Vagina (tissue), 2 donors: Measurements from ENCODE around the gene ARL10. TPM values are rescaled to one million over a fixed set of nuclear protein-coding genes. Genes with fewer than 3 reads are reported as not detected.

Experiments
- DNase-seq, 2 donors: peaks; one replicate each; pipeline ENCODE4 v3.0.0-alpha.2; 2017; ENCODE audit errors: extremely low spot score in 2 of 2
- H3K27ac ChIP-seq: fragments of 200-600 bp; sonication (generic); one replicate; pipeline ENCODE4 v1.5.1; 2019
- H3K27me3 ChIP-seq: fragments of 200-600 bp; sonication (generic); one replicate; pipeline ENCODE4 v1.5.1; 2019
- H3K36me3 ChIP-seq, 2 donors: fragments of 200-600 bp; sonication (generic); one replicate each; pipeline ENCODE4 v1.5.1; 2017 to 2019
- H3K4me1 ChIP-seq: fragments of 200-600 bp; sonication (generic); one replicate; pipeline ENCODE4 v1.5.1; 2019
- H3K4me3 ChIP-seq, 2 donors: fragments of 200-600 bp; sonication (generic); 1 replicate in 1 of 2; 2 replicates in 1 of 2; pipeline ENCODE4 v1.5.1; 2016 to 2019
- H3K9me3 ChIP-seq: fragments of 200-600 bp; sonication (generic); one replicate; pipeline ENCODE4 v1.5.1; 2019
- POLR2A ChIP-seq, 2 donors: fragments of 450-650 bp; IDR thresholded peaks; one replicate each; pipeline ENCODE4 v1.6.1; 2017; ENCODE audit warnings: antibody characterized with exemption in 2 of 2, mild to moderate bottlenecking in 2 of 2, moderate library complexity in 2 of 2
- POLR2AphosphoS5 ChIP-seq, 2 donors: sonication (generic); formaldehyde crosslinking; IDR thresholded peaks; one replicate each; pipeline ENCODE4 v1.9.0; 2017; ENCODE audit warnings: antibody characterized with exemption in 2 of 2, mild to moderate bottlenecking in 2 of 2, low read depth in 1 of 2; ENCODE audit not compliant: insufficient read depth in 1 of 2
- intact Hi-C: fragments of 100-400 bp; cut with DNase I; formaldehyde crosslinking; loops from one replicate; pipeline ENCODE4 v1.15.1; 2023
- total RNA-seq: library from RNA; depleted of rRNA; stranded (reverse); fragments of >200 nt; gene quantifications from one replicate; pipeline ENCODE4 v1.2.3, GENCODE V29; 2016
- TF ChIP-seq, protein P1 (sequence below), 3 experiments: fragments of 450-650 bp in 2 of 3; fragments of 200-600 bp in 1 of 3; sonication (generic) in 1 of 3; IDR thresholded peaks; one replicate each; pipeline ENCODE4 v1.5.1; 2017 to 2019; ENCODE audit warnings: antibody characterized with exemption in 3 of 3, mild to moderate bottlenecking in 2 of 3, moderate library complexity in 2 of 3

The ARL10 gene
- total RNA-seq, 1 donor from 2014 or later: 9.8 TPM

DNA sequence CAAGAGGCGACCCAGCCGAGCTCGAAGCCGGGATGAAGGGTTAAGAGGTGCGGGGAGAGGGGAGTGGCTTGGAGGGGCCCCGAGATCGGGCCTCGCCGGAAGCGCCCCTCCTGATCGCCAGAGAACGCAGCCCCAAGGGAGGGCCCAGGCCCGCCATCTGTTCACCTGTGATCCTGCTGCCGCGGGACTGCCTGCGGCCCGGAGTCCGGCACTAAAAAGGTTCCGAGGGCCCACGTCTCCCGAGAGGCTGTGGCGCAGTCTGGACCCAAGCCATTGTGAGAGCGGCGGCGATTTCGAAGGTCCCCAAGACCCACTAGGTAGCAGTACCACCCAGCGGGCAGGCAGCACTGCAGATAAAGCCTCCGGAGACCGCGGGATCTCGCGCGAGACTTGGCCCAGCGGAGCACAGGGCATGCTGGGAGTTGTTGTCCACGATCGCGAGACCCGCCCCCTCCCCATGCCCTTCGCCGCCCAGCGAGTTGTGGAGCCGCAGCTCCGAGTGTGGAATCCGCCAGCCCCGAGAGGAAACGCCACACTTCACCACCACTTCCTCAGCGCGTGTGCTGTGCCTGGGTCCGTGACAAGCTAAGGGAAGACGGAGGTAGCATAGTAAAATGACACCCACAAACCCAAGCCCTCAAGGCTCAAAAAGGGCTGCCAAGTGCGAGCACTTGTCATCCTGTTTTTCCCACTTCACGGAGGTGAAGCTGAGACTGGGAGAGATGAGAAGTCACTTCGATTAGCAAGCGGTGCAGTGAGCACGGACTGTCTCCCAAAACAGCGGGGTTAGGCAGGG, 3.7 kb upstream of the ARL10 start, which contains the start of gene KIAA1191:
TSS of gene KIAA1191 (minus strand) at position 328 of the 796 bp plus-strand sequence. CDS start 2,256 bp downstream, outside the sequence.
- H3K36me3 ChIP-seq: peaks cover 0 to 4% of the 10 kb centered on the region in 2 donors
- TF ChIP-seq, protein P1, sequence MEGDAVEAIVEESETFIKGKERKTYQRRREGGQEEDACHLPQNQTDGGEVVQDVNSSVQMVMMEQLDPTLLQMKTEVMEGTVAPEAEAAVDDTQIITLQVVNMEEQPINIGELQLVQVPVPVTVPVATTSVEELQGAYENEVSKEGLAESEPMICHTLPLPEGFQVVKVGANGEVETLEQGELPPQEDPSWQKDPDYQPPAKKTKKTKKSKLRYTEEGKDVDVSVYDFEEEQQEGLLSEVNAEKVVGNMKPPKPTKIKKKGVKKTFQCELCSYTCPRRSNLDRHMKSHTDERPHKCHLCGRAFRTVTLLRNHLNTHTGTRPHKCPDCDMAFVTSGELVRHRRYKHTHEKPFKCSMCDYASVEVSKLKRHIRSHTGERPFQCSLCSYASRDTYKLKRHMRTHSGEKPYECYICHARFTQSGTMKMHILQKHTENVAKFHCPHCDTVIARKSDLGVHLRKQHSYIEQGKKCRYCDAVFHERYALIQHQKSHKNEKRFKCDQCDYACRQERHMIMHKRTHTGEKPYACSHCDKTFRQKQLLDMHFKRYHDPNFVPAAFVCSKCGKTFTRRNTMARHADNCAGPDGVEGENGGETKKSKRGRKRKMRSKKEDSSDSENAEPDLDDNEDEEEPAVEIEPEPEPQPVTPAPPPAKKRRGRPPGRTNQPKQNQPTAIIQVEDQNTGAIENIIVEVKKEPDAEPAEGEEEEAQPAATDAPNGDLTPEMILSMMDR (IDR thresholded peaks at IDR 0.05): no peak
- TF ChIP-seq POLR2A (IDR thresholded peaks at IDR 0.05): peak in 1 of 2 donors; percentile 72
- peak; percentile 96 for TF ChIP-seq POLR2AphosphoS5 (IDR thresholded peaks at IDR 0.05; ENCODE audit: insufficient read depth in 1 of 2, low read depth in 1 of 2)
- intact Hi-C loops: no loop called here

DNA sequence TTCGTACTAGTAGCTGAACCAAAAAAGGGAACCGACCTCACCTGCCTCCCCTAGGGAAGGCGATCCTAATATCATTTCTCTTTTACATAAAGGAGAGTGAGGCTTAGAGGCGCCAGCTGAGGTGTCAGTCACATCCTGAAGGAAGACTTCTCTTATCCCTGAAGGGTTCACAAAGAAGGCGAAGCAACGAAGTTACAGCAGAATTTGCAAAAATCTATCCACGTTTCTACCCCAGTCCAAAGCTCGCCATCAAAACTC, 3.1 kb upstream of the ARL10 start:
- intact Hi-C loops: no loop called here
- TF ChIP-seq, protein P1 (IDR thresholded peaks at IDR 0.05): no peak
- H3K4me1 ChIP-seq: peaks cover 38% of the 10 kb centered on the region

More for the DNA sequence above, 3.7 kb upstream of the ARL10 start, which contains the start of gene KIAA1191:
- no peaks in the 10 kb centered on the region for H3K27me3 ChIP-seq
- H3K27ac ChIP-seq: peak within 1 kb of the TSS; percentile 86
- H3K9me3 ChIP-seq: no peaks in the 10 kb centered on the region
- peak within 1 kb of the TSS; percentile 90 to 92 for H3K4me3 ChIP-seq
- peak in 1 of 2 donors; percentile 94 for DNase-seq
- H3K4me1 ChIP-seq: peaks cover 37% of the 10 kb centered on the region

DNA sequence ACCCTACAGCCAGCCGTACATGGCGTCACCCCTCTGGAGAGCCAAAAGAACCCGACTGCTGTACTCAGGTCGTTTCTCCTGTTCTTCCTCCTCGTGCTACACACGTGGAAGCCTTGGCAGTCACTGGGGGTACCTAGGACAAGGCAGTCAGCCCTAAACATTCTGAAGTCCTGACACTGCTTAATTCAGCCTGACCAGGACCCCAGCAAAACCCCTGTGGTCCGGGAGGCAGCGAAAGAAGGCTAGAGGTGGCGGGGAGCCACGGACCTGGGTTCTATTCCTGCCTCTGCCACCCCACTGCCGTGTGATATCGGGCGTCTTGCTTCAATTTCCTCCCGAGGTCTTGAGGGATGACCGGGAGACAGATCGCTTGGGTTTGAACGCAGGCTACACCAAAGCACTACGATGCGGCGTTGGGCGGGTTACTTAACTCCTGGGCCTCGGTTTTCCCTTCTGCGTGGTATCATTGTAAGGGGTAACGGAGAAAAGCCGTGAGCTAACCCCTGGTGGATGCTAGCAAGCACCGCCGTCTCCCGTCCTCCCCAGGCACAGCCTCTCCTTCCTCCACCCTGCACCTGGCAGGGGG, 429 bp upstream of the ARL10 start:
- TF ChIP-seq POLR2A (IDR thresholded peaks at IDR 0.05) (no peak), POLR2AphosphoS5 (IDR thresholded peaks at IDR 0.05; ENCODE audit: insufficient read depth in 1 of 2, low read depth in 1 of 2) (no peak)
- TF ChIP-seq, protein P1 (IDR thresholded peaks at IDR 0.05): no peak
- intact Hi-C loops: no loop called here

More for the DNA sequence above, 3.1 kb upstream of the ARL10 start:
- peak overlapping the region; percentile 86 for H3K27ac ChIP-seq
- H3K4me3 ChIP-seq: peak overlapping the region; percentile 90 to 92
- no peaks in the 10 kb centered on the region for H3K27me3 ChIP-seq
- peaks cover 0 to 4% of the 10 kb centered on the region in 2 donors for H3K36me3 ChIP-seq
- no peak for DNase-seq
- H3K9me3 ChIP-seq: no peaks in the 10 kb centered on the region

DNA sequence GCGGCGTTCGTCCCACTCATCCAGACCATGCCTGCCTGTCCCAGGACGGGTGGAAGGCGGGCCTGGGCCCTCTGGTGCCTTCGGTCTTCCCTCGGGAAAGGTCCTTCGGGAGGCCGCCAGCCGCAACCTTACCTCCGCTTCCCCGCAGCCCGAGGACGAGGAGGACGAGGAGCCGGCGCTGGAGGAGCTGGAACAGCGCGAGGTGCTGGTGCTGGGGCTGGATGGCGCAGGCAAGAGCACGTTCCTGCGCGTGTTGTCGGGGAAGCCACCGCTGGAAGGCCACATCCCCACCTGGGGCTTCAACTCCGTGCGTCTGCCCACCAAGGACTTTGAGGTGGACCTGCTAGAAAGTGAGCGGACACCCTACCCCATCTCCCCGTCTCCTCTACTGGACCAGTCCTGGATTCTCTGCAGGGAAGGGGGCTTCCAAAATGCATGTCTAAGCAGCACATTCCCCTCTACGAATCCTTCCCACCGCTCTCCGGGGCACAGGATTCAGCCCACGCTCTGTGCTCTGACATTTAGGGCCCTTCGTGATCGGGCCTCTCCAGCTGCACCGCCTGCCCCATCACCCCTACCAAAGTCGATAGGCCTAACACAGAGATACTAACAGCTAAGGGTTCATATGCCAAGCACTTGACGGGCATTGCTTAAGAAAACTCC, 1.1 kb downstream of the ARL10 start:
- Histone ChIP-seq H3K4me3 (peak overlapping the region; percentile 76 to 84), H3K4me1 (peaks cover 21% of the 10 kb centered on the region), H3K27ac (peak overlapping the region; percentile 81), H3K27me3 (no peaks in the 10 kb centered on the region), H3K36me3 (peaks cover 0 to 25% of the 10 kb centered on the region in 2 donors), H3K9me3 (no peaks in the 10 kb centered on the region)
- no peak for DNase-seq
- intact Hi-C loops: no loop called here
- TF ChIP-seq POLR2A (IDR thresholded peaks at IDR 0.05) (no peak), POLR2AphosphoS5 (IDR thresholded peaks at IDR 0.05; ENCODE audit: insufficient read depth in 1 of 2, low read depth in 1 of 2) (no peak)
- TF ChIP-seq, protein P1 (IDR thresholded peaks at IDR 0.05): no peak

More for the DNA sequence above, 429 bp upstream of the ARL10 start:
- no peak for DNase-seq
- Histone ChIP-seq H3K36me3 (peaks cover 0 to 17% of the 10 kb centered on the region in 2 donors), H3K9me3 (no peaks in the 10 kb centered on the region), H3K27ac (peak overlapping the region; percentile 81), H3K27me3 (no peaks in the 10 kb centered on the region), H3K4me1 (peaks cover 31% of the 10 kb centered on the region), H3K4me3 (peak overlapping the region; percentile 76 to 84)
